Keratinocyte (primary cell): ENCODE results near the gene CDK17.

Experiments used
- CTCF ChIP-seq, 3 experiments: IDR thresholded peaks in 1 of 3; conservative IDR thresholded peaks in 1 of 3; optimal IDR thresholded peaks in 1 of 3; 2 replicates in 2 of 3; 3 replicates in 1 of 3; pipeline versions ENCODE3 to v1.5.1; 2011; ENCODE audit warnings: low read length in 3 of 3, mild to moderate bottlenecking in 3 of 3, moderate library complexity in 2 of 3, control low read depth in 1 of 3, inconsistent platforms in 1 of 3; ENCODE audit not compliant: insufficient read depth in 2 of 3; ENCODE audit errors: extremely low read depth in 1 of 3
- EZH2 ChIP-seq: IDR thresholded peaks from one replicate; pipeline ENCODE4 v1.6.1; 2012; ENCODE audit warnings: inconsistent platforms, mild to moderate bottlenecking, low read length, moderate library complexity

- no peak for TF ChIP-seq CTCF (optimal IDR thresholded peaks at IDR 0.05 in 1 of 3, IDR thresholded peaks at IDR 0.05 in 1 of 3, conservative IDR thresholded peaks at IDR 0.05 in 1 of 3; ENCODE audit: extremely low read depth in 1 of 3, insufficient read depth in 2 of 3, low read length in 3 of 3)
- no peak for TF ChIP-seq EZH2
Observed at GRCh38 chr12:96356831-96357230, 43.4 kb downstream of the CDK17 start.
